GM21529 (cell line): ENCODE data around the gene NOTUM.

ENCODE experiments used
- ATAC-seq: cut with Tn5 transposase; IDR thresholded peaks from one replicate; pipeline ENCODE4 v1.9.1; 2021; ENCODE audit not compliant: unreplicated experiment

The NOTUM gene

DNA sequence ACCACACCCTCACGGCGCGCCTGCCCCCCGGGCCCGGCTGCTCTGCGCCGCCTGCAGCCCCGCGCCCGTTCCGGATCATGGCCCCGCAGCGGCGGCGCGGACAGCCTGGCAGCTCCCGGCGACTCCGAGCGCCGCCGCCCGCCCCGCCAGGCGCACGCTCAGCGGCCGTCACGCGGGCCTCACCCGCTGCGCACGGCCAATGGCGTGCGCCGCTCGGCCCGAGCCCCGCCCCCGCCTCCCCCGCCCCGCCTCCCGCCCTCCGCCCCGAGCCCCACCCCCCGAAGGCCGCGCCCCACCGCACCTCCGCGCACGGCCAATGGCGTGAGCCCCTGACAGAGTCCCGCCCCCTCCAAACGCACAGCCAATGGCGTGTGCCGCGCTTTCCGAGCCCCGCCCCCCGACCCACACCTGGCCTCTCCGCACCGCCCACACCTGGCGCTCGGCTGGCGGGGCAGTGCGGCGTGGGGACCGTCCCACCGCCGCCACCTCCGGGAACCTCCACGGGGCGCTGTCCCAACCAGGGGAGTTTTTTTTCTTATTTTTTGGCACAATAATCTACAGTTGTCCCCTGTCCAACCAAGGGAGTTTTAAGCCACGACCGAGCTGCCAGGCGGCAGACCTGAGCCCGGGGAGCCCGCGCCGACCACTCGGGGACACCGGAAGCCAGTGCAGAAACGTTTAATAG, 49.6 kb downstream of the NOTUM start, which contains the start of gene PCYT2:
Gene PCYT2, minus strand, starts transcription at position 123 of the 685 bp plus-strand sequence. Its CDS starts 44 bp downstream, at position 79.
- peak; percentile 68 for ATAC-seq

DNA sequence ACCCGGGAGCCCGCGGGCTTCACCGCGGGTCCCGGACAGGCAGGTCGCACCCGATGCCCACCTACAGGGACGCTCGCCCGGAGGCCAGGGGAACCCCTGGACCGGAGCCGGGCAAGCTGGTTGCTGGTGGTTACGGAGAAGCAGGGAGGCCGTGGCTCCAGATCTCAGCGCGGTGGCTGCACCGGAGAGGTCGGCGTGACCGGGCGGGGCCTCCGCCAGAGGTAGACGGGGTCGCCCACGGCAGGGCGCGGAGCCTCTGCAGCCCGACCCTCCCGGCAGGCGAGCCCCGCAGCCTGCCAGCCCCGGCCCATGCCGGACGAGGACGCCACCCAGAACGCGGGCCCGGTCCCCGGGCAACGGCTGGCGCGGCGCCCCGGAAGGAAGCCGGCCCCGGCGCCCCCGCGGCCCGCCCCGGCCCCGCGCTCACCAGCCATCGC, 50.1 kb downstream of the NOTUM start:
- ATAC-seq: peak; percentile 24

DNA sequence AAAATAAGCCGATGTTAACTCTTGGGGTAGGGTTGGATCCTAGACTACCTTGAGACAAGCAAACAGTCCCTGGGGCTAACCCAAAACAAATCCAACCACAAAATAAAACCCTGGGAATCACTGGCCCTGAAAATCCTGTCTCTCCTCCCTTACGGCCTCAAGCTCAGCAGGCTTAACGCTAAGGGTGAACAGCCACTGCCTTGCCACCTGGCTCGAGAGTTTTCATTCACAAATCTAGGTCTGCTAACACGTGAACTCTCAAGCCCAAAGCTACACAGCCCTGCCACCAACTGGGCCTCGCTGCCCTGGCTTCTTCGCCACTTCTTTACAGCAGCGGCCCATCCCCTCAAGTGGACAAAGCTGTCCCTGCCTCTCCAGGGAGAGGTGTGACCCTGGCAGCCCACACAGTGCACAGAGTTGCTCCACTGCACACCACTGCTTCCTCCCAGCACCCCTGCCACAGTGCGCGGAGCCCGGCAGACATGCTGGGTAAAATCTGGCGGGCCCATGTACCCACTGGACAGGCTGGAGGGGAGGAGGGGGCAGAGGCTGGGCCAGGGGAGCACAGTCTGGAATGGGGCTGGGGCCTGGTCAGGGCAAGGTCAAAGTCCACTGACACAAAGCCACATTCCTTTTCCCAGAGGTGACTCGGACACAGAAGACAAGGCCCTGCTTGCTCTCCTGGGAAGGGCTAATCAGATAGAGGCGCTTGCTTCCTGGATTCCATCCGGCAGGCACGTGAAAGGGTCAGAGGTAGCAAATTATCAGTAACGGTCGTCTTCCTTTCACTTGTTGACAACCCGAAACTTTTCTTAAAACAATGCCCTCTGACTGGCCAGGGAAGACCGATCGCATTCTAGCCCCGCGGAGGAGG, 50.8 kb downstream of the NOTUM start:
- no peak for ATAC-seq

DNA sequence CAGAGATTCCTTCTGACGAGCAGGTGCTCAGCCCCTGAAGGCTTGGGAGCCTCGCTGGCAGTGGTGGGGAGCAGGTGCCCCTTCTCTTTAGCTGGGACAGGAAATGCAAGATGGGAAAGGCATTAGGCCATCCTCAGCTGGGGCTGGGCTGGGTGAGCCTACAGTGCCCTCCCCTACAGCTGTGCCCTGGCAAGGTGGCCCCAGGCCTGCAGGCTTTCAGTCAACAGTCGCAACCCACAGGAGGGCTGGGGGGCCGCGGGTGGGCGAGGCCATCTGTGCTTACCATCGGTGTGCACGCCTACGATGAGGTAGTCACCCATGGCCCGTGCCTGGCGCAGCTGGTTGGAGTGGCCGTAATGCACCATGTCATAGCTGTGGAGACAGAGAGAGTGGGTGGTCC, 51.8 kb downstream of the NOTUM start:
- ATAC-seq: no peak

DNA sequence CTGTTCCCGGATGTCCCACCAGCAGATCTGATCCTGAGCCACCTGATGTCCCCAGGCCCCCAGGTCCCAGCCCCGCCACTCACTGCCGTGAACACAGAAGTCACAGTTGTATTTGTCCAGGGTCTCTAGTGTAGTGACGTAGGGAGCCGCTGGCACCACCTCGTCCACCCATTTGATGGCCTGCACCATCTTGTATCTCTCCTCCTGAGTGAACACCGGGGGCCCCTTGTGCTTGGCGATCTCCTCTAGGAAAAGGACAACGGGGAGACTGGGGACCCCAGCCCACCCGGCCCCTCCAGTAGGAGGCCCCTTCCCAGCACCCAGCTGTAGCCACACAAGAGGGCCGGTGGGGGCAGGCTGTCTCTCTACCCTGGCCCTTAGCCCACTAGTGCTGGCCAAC, 52.2 kb downstream of the NOTUM start:
- ATAC-seq: no peak

DNA sequence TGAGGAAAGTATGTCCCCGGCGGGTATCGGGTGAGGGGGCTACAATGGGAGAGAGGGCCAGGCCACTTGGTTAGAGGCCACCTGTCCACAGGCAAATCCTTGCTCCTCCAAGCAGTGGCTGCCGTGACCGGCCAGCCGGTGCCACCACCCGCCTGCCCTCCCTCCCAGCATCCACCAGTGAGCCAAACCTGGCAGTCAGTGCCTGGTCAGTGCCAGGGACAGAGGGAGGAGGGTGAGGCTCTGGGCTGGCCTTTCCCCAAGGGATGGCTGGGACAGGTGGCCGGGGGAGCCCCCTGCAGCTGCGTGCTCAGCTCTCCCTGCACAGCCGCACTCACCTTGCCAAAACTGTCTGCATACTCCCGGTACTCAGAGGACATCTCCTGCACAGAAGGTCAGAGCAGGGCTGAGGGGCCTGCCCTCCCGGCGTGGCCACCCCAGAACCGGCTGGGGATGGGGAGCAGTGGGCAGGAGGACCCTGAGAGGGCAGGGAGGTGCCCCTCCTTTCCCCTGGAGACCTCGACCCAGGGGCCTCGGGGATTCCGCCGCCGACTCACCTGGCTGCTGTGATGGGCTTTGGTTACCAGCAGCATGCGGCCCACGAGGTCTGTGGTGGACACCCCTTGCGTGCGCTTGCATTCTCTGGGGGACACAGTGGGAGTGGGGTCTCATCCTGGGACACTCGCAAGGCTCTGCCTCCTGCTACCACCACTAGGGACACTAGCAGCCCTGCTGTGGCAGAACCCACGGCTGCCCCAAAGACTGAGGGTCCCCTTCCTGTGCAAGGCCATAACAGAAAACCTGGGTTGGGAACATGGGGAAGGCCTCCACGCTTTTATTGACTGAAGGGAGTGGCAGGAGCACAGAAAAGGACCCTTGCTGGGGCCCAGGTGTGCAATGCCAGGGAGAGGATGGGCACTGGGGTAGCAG, 53.5 kb downstream of the NOTUM start:
- no peak for ATAC-seq

DNA sequence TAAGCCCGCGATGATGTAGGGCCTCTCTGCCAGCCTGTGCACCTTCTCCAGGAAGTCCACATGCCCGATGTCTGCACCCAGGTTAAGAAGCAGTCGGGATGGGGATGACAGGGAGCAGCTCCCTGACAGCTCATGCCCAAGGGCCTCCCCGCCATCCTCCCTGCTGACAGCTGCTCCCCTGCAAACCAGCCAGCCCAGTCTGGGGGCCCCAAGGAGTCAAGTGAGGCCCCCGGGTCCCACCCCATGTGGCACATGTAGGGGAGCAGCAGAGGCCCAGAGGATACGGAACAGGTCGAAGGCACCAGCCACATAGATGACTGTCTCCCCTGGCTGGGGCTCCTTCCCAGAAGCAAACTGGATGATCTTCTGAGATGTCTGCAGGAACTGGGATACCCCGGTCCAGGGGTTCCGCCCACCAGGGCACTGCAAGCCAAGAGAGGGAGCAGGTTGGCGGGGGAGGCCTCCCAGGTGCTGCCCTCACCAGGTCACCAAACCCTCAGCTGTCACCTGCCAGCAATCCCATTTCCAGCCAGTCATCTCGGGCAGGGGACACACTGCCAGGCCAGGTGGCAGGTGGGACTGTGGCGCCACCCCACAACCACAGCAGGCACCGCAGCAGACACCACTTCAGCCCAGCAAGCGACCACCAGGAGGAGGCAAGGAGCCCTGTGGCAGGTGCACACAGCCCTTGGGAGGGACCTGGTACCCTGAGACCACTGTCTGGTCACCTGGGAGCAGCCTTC, 54.3 kb downstream of the NOTUM start:
- ATAC-seq: no peak

DNA sequence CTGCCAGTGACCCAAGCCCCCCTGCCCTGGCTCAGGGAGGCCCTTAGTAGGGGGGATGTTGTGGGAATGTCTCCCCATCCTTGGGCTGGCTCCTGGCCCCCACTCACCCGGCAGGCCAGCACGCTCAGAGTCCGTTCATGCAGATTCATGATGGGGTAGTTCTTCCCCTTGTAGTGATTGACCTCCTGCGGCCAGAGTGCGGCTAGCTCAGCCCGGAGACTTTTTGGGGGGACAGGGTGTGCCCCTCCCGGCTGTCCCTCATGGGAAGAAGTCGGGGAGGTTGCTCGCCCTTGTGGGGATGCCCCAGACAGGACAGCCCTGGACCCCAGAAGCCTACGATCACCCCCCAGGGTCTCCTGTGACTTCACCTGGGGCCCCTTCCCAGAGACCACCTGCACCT, 55.0 kb downstream of the NOTUM start:
- ATAC-seq: no peak

DNA sequence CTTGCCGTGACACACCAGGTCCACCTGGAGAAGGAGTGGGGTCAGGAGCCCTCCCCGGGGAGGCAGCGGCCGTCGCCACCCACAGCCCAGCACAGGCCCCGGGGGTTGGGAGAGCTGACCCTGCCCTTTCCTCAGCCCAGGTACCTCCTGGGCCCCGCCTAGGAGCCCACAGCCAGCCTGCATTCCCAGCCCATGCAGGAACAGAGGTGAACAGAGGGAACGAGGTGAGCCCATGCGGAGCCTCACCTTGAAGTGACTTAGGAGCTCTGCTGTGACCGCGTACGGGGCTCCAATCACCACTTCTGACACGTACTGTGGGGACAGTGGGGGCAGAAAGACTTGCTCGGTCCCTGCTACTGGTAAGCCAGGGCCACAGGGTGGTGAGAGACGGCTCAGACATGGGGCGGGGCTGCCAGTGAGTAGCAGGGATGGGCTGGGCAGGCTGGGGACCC, 55.5 kb downstream of the NOTUM start:
- no peak for ATAC-seq

DNA sequence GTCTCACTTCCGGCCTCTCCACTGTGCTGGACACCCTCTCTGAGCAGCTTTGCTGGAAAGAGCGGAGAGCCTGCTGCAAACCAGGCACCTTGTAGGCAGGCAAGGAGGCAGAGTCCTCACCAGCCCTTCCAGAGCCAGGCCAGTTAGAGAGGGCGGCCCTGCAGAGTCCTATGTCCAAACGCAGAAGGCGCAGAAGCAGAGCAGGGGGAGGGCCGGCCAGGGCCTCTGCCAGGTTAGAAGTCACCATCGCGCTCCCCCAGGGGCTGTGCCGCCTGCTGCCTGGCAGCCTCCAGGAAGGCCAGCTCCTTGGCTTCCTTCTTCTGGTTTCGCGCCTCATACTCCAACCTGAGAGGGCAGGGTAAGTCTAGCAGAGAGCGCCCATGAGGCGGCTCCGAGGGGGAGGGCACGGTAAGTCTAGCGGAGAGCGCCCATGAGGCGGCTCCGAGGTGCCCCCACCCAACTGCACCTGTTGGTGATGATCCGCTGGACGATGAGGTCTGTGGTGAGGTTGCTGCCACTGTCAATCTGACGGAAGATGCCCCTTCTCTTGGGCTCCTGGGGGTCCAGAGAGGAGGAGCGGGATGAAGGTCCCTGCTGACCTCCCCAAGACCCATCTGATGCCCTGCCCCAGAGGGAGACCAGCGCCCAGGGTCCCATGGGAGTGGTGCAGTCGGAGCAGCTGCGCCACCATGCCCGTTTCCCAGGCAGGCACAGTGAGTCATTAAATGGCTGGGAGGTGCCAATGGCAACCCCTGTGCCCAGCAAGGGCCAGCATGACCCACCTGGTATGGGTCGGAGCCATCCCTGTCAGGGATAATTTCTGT, 56.2 kb downstream of the NOTUM start:
- ATAC-seq: no peak

DNA sequence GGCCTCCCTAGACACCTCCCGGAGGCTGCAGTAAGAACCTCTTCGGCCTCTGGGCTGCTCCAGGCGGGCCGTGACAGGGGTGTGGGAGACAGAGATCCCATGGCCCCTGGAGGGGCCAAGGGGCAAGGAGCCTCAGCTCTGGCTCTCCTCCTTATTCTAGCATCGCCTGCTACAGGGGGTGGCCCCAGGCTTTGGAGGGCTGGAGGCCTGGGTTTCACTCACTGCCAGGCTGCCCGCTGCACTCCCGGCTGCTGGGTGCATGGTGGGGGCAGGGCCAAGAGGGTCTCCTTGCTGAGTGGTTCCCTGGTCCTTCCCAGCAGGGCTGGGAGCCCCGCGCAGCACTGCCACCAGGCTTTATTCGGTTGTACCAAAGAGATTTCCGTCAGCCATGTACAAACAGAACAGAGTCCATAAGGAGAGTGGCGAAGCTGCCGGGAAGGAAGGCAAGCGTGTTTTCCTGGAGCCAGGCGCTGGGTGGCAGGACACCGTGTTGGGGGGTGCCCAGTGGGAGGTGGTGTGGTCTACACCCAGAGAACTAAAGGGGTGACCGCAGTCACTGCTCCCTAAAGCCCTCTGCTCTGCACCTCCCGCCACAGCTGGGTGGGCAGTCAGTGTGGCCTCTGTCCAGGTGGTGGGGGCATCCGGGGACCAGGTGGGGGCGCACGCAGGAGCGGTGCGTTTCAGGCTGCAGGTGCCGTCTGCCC, 56.9 kb downstream of the NOTUM start:
- no peak for ATAC-seq

DNA sequence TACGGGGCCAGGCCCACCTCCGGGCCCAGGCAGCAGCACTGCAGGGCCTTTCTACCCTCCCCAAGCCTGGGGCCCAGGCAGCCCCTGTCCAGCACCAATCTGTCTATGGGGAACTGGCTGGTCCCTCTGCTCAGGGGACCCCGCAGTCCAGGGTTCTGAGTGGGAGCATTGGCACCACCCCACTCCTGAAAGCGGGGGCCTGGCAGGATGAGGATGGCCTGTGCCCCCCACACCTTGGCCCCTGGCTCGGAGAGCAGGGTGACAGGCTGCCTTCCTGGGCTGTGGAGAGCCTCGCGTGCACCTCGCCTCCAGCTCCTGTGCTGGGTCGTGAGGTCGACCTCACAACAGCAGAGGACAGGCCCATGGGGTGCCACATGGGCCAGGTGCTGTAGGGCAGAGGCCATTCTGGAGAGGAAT, 57.6 kb downstream of the NOTUM start:
- ATAC-seq: no peak

DNA sequence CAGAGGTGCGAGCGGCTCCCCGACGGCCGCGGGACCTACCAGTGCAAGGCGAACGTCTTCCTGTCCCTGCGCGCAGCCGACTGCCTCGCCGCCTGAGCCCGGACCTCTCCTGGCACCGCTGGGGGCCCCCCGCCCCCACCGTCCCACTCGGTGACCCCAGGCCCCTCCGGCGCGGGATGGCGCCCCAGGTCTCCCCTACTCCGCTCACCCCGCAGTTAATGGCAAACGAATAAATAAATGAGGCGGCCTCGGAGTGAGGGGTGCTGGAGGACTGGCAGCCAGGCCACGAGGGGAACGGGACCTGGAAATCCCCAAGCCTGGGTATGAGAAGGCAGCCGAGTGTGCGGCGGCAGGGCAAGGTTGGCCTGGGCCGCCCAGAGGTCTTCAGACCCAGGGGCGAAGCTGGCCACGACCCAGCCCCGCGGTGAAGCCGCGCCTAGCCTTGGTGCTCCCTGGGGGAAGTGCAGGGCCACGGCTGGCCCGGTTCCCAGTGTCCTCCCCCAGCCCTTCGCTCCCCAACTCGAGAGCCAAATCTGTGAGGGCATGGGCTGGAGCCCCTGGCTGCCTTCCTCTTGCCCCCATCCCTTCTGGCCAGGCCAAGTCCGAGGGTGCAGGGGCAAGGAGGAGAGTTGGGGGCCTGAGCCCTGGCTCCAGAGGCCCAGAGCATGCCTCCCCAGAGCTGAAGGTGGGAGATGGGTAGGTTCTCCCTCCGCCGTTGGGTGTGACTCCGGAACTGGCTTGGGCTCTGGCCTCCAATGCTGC, 58.2 kb downstream of the NOTUM start:
- ATAC-seq: no peak
